ENCODE measurements around the gene TRIML2.

DNA sequence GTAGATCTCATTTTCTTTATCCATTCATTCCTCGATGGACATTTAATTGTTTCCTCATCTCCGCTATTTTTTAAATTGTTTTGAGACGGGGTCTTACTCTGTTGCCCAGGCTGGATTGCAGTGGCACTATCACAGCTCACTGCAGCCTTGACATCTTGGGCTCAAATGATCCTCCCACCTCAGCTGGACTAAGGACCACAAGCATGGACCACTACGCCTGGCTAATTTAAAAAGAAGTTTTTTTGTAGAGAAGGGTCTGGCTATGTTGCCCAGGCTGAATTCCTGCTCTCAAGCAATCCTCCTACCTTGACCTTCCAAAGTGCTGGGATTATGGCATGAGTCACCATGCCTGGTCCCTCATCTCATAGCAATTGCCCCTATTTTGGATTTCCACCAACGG is 22.8 kb upstream of the TRIML2 start:
- TF ChIP-seq, protein P1, sequence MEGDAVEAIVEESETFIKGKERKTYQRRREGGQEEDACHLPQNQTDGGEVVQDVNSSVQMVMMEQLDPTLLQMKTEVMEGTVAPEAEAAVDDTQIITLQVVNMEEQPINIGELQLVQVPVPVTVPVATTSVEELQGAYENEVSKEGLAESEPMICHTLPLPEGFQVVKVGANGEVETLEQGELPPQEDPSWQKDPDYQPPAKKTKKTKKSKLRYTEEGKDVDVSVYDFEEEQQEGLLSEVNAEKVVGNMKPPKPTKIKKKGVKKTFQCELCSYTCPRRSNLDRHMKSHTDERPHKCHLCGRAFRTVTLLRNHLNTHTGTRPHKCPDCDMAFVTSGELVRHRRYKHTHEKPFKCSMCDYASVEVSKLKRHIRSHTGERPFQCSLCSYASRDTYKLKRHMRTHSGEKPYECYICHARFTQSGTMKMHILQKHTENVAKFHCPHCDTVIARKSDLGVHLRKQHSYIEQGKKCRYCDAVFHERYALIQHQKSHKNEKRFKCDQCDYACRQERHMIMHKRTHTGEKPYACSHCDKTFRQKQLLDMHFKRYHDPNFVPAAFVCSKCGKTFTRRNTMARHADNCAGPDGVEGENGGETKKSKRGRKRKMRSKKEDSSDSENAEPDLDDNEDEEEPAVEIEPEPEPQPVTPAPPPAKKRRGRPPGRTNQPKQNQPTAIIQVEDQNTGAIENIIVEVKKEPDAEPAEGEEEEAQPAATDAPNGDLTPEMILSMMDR (IDR thresholded peaks at IDR 0.05; ENCODE audit: low read length) = no peak
- no peak for TF ChIP-seq EZH2 (IDR thresholded peaks at IDR 0.05; ENCODE audit: borderline replicate concordance, low read length)

Data from OCI-LY1 (cell line).